GM12872 (cell line): ENCODE data around the gene CRLF3.

Experiments used
- CTCF ChIP-seq: IDR thresholded peaks from 3 replicates; pipeline ENCODE4 v1.5.1; 2011; ENCODE audit warnings: low read depth, mild to moderate bottlenecking, low read length, moderate library complexity; ENCODE audit not compliant: insufficient read depth

Gene CRLF3

DNA sequence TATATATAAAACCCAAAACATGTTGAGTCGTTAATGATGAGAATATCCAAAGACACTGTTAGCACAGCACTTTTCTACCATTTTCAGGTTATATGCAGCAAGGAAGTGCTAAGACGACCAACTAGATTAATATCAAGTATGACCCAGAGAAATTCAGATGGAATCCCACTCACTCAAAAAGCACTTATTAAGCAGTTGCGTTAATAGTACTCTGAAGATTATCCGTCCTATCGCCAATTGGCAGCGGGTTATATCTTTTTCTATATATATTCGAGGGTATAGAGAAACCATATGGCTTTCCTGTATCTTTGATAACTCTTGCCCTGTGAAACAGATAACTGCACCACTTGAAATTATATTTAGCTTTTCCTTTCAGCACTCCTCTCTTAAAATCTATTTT lies 1.1 kb downstream of the CRLF3 start:
- no peak for TF ChIP-seq CTCF

DNA sequence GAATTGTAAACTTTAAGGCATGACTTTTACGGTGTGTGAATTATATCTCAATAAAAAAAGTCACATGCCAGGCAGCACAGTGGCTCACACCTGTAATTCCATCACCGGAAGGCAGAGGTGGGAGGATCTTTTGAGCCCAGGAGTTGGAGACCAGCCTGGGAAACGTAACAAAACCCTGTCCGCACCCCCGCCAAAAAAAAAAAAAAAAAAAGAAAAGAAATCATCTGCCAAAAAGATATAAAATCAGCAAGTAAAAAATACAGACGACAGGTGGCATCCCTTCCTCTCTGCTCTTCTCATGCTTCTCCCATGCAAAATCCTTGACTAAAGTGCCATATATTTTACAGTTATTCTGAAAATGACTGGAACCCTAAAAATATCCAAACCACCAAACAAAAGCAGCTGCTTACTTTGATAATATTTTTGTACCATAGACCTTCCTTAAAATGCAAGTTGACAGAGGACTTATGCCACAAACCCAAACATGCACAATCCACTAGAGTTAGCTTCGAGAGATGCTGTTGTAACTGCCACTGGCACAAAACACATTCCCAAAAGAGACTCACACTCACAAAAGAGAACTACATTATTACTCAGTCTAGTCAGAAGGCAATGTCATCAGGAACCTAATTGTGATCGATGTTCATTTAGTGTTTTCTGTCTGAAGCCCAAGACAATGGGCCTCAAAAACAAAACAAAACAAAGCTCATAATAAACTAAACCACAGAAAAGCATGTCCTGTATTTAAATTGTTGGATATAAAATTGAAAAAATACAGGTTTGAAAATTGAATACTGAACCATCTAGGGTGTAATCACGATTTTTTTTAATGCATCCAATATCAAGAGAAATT lies 2.4 kb downstream of the CRLF3 start:
- TF ChIP-seq CTCF = no peak

DNA sequence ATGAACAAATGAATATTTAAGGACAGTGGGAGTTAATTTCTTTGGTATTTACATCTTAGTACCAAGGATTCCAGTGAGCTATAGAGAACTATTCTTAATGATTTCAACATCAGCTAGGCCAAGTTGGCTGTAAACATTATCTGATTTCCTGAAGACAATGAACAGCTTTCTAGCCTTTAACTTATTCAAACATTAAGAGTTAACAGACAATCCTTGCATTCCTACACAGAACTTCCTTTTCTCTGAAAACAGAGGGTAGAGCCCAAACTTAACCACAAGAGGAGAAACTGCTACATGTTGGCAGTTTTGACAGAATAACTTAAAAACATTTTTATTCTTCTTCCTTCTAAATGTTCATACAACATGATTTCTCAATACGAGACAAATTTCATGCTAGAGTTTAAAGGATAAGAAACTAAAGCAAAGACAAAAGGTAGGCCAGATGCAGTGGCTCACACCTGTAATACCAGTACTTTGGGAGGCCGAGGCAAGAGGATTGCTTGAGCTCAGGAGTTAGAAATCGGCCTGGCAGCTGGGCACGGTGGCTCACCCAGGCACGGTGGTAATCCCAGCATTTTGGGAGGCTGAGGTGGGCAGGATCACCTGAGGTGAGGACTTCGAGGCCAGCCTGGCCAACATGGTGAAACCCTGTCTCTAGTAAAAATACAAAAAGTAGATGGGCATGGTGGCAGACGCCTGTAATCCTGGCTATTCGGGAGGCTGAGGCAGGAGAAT lies 4.4 kb downstream of the CRLF3 start:
- TF ChIP-seq CTCF = no peak

- TF ChIP-seq CTCF = no peak
These were observed 8.3 kb downstream of the CRLF3 start for GRCh38 chr17:30816165-30816564.

DNA sequence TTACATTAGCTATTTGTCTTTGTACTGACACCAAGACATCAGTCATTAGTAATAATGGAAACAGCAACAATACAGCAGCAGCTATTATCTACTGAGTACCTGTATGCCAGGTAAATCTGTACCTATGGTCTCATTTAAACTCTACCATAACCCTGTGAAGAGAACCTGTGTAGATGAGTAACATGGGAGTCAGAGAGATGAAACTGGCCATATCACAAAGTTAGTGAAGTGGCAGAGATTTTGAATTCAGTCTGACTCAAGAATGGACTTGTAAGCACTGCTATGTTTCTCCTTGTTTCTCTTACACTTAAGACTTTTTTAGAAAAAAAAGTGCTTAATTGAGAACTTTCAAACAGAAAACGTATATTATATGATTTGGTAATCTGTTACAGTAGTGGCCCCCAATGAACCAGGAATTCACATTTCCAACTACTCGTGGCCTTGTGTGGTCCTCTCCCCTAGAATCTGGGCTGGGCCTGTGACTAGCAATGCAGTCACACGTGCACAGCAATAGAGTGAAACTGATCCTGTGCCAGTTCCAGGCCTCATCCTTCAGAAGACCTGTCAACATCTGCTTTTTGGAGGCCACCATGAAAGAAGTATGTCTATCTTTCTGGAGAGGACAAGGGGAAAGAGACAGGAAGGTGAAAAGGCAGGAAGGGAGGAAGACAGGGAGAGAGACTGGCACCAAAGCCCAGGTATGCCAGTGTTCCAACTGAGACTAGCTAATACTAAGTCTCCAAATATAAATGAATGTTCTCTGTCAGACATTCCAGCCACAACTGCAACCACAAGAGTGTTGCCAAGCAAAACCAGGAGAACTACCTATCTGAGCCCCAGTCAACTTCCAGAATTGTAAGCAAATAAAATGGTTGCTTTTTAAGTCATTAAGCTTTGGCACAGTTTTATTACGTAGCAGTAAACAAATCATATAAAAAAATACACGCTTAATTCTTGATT lies 12.0 kb downstream of the CRLF3 start:
- TF ChIP-seq CTCF = no peak

- TF ChIP-seq CTCF = no peak
These were observed 14.6 kb downstream of the CRLF3 start for GRCh38 chr17:30809867-30810266.
